ENCODE data around the gene SOAT2. TPM values are rescaled to one million over a fixed set of nuclear protein-coding genes. Genes with fewer than 3 reads are reported as not detected.

The SOAT2 gene
- under 0.01 and 0.11 TPM in 2 replicates for total RNA-seq

GRCh38 chr12:53102883-53103807 is at the start of gene SOAT2:
TSS of gene SOAT2 (plus strand) at chr12:53103486. CDS start at chr12:53103578, 92 bp downstream.

GRCh38 chr12:53079226-53080117 is 23.8 kb upstream of the SOAT2 start, which contains the start of gene SPRYD3:
TSS of gene SPRYD3 (minus strand) at chr12:53079390. CDS start at chr12:53079333, 57 bp downstream.

GRCh38 chr12:53097564-53098353 is 5.5 kb upstream of the SOAT2 start, which contains the start of gene IGFBP6:
TSS of gene IGFBP6 (plus strand) at chr12:53097667. CDS start at chr12:53097718, 51 bp downstream.

Small RNA genes within 50 kb of the gene (small RNA-seq; reads per million reads assigned to genes)
- not detected for gene HIGD1AP1
- gene MIR6757: not detected
- not detected for gene RNU6-333P

Other genes with a start within 250 kb of the SOAT2 start
- 7.6 and 11.7 TPM in 2 replicates for gene KRT8, start 198.4 kb upstream of the SOAT2 start, total RNA-seq
- 2.1 and 4.3 TPM in 2 replicates for gene KRT18, start 154.4 kb upstream of the SOAT2 start, total RNA-seq
- gene EIF4B, start 97.0 kb upstream of the SOAT2 start, total RNA-seq: 1,075 and 1,228 TPM in 2 replicates
- gene TNS2, start 53.4 kb upstream of the SOAT2 start, total RNA-seq: 61.2 and 85.7 TPM in 2 replicates
- gene SPRYD3, start 24.1 kb upstream of the SOAT2 start, total RNA-seq: 26.8 and 32.0 TPM in 2 replicates
- 242 and 329 TPM in 2 replicates for gene IGFBP6, start 5.8 kb upstream of the SOAT2 start, total RNA-seq
- gene ZNF740, start 77.2 kb downstream of the SOAT2 start, total RNA-seq: 16.1 and 20.2 TPM in 2 replicates
- 9.0 and 10.1 TPM in 2 replicates for gene CSAD, start 77.4 kb downstream of the SOAT2 start, total RNA-seq
- gene ITGB7, start 103.8 kb downstream of the SOAT2 start, total RNA-seq: 1.3 and 4.1 TPM in 2 replicates
- 69.8 and 70.6 TPM in 2 replicates for gene RARG, start 128.7 kb downstream of the SOAT2 start, total RNA-seq
- gene ESPL1, start 164.8 kb downstream of the SOAT2 start, total RNA-seq: 3.7 and 6.2 TPM in 2 replicates
- gene PFDN5, start 192.1 kb downstream of the SOAT2 start, total RNA-seq: 514 and 560 TPM in 2 replicates
- gene MYG1, start 196.2 kb downstream of the SOAT2 start, total RNA-seq: 34.8 and 41.3 TPM in 2 replicates
- gene AAAS, start 218.1 kb downstream of the SOAT2 start, total RNA-seq: 32.1 and 33.1 TPM in 2 replicates
- gene SP7, start 232.9 kb downstream of the SOAT2 start, total RNA-seq: under 0.01 TPM in 1 of 2 replicates, not detected in the other

Measured in articular chondrocyte of knee joint (primary cell).